ENCODE data around the gene PSMB7. TPM values are rescaled to one million over a fixed set of nuclear protein-coding genes. Genes with fewer than 3 reads are reported as not detected.

The PSMB7 gene
- total and polyA plus RNA-seq, 2 of the 13 experiments (the other 11 are each of a cell fraction or from before 2014, with no cell fraction given) = 259 to 291 TPM

- BruUV-seq (replicated peaks) = no TSS peak
- FAIRE-seq = no peak
- Histone ChIP-seq H3K27me3 (ENCODE audit: control insufficient read depth in 1 of 2, insufficient read depth in 2 of 2, low read length in 2 of 2) (no peaks in the 10 kb centered on the region), H3K9ac (ENCODE audit: insufficient read depth, low read depth, low read length) (no peak overlapping the region), H3K79me2 (ENCODE audit: insufficient read depth, low read length) (no peaks in the 10 kb centered on the region), H3K4me1 (ENCODE audit: insufficient read depth, low read length) (peaks cover 14% of the 10 kb centered on the region), H3K36me3 (replicated peaks in 1 of 2; ENCODE audit: control insufficient read depth in 1 of 2, insufficient read depth in 2 of 2, low read length in 2 of 2) (peaks cover 47 to 87% of the 10 kb centered on the region in 2 experiments), H4K20me1 (ENCODE audit: insufficient read depth, low read length) (no peaks in the 10 kb centered on the region), H3K4me3 (replicated peaks in 1 of 3; ENCODE audit: insufficient read depth in 1 of 3, low read depth in 2 of 3, low read length in 3 of 3) (no peak overlapping the region), H3K9me3 (ENCODE audit: low read length) (no peaks in the 10 kb centered on the region), H3K27ac (ENCODE audit: extremely low read length, insufficient read depth, low read length) (no peak overlapping the region), H2AFZ (ENCODE audit: low read length) (no peak overlapping the region), H3K4me2 (ENCODE audit: low read depth, low read length) (no peak overlapping the region)
- in situ Hi-C loops (cut with HindIII; ENCODE audit: extremely low pct_ligation_motif_present, low pct_unique_long_range_greater_than_20kb) (no loop called here), intact Hi-C loops (cut with micrococcal nuclease; ENCODE audit: unreplicated experiment) (no loop called here)
- CTCF ChIA-PET (ENCODE audit: low intra/inter-chr PET ratio, low total read pairs) = no interaction called here
- no peak for ATAC-seq
- 100% methylated on average over 4 of the region's 8 CpGs for WGBS (ENCODE audit: low lambda C conversion rate)
- POLR2A ChIA-PET = no interaction called here
- DNase-seq (ENCODE audit: low spot score) = no peak
- TF ChIP-seq TCF7L2 (IDR thresholded peaks at IDR 0.05; ENCODE audit: low read depth, low read length) = no peak
- TF ChIP-seq ZNF34 (CRISPR knock-in tag; IDR thresholded peaks at IDR 0.05; ENCODE audit: borderline replicate concordance) = no peak
- no peak for TF ChIP-seq BCL3 (CRISPR knock-in tag; IDR thresholded peaks at IDR 0.05)
- no peak for TF ChIP-seq HMGA1 (CRISPR knock-in tag; conservative IDR thresholded peaks at IDR 0.05)
- no peak for TF ChIP-seq ZNF318 (CRISPR knock-in tag; IDR thresholded peaks at IDR 0.05)
- TF ChIP-seq MED8 (CRISPR knock-in tag; IDR thresholded peaks at IDR 0.05; ENCODE audit: insufficient replicate concordance) = no peak
- no peak for TF ChIP-seq CERS6 (CRISPR knock-in tag; IDR thresholded peaks at IDR 0.05)
- TF ChIP-seq ZNF569 (CRISPR knock-in tag; IDR thresholded peaks at IDR 0.05; ENCODE audit: borderline replicate concordance) = no peak
- TF ChIP-seq HNRNPUL1 (IDR thresholded peaks at IDR 0.05; ENCODE audit: low read depth, low read length) = no peak
- TF ChIP-seq ZNF260 (CRISPR knock-in tag; IDR thresholded peaks at IDR 0.05; ENCODE audit: borderline replicate concordance, low read depth) = no peak
- no peak for TF ChIP-seq TERF1 (CRISPR knock-in tag; IDR thresholded peaks at IDR 0.05)
- no peak for TF ChIP-seq ZNF652 (CRISPR knock-in tag; IDR thresholded peaks at IDR 0.05; ENCODE audit: borderline replicate concordance, low read depth)
- TF ChIP-seq ZNF781 (CRISPR knock-in tag; IDR thresholded peaks at IDR 0.05; ENCODE audit: borderline replicate concordance, not compliant biosample characterization) = no peak
These were observed 67.3 kb downstream of the PSMB7 start for GRCh38 chr9:124347968-124348358.
